Esophagus mucosa (tissue), 1 donor: ENCODE results near the gene PEDS1. TPM values are rescaled to one million over a fixed set of nuclear protein-coding genes. Genes with fewer than 3 reads are reported as not detected.
"Not testable (repeated sequence)": the region's sequence is repeated elsewhere in the genome, so short reads cannot be mapped to it uniquely, and the experiment has no call there.

ENCODE experiments used
- ATAC-seq: fragments of 200-7000 bp; cut with Tn5 transposase; one replicate; pipeline ENCODE4 v1.9.1; 2020
- total RNA-seq: library from RNA; stranded (reverse); gene quantifications from one replicate; pipeline ENCODE4 v1.2.4, GENCODE V29; 2023
- donor health status: DM: yes; HTN: yes; CAD: no.

The PEDS1 gene
- total RNA-seq, 1 donor from 2014 or later, result 27.0 TPM

GRCh38 chr20:50135157-50135556, 18.4 kb downstream of the PEDS1 start:
- ATAC-seq, result not testable (repeated sequence)

GRCh38 chr20:50133474-50134217, 19.9 kb downstream of the PEDS1 start:
- ATAC-seq, result no peak

GRCh38 chr20:50133041-50133440, 20.5 kb downstream of the PEDS1 start:
- ATAC-seq, result no peak

- no peak for ATAC-seq
Observed at GRCh38 chr20:50130995-50131394, 22.5 kb downstream of the PEDS1 start.

GRCh38 chr20:50130356-50130723, 23.2 kb downstream of the PEDS1 start:
- no peak for ATAC-seq

GRCh38 chr20:50129662-50130355, 23.7 kb downstream of the PEDS1 start:
- ATAC-seq, result no peak

GRCh38 chr20:50128520-50128905, 25.0 kb downstream of the PEDS1 start:
- ATAC-seq, result no peak

- no peak for ATAC-seq
Observed at GRCh38 chr20:50127587-50128519, 25.7 kb downstream of the PEDS1 start.

- peak; percentile 83 for ATAC-seq
Observed at GRCh38 chr20:50126662-50127061, 26.9 kb downstream of the PEDS1 start.

GRCh38 chr20:50125279-50125678, 28.2 kb downstream of the PEDS1 start:
- ATAC-seq, result no peak

GRCh38 chr20:50124496-50124895, 29.0 kb downstream of the PEDS1 start:
- ATAC-seq, result no peak

GRCh38 chr20:50123418-50123817, 30.1 kb downstream of the PEDS1 start:
- no peak for ATAC-seq

GRCh38 chr20:50122763-50123162, 30.8 kb downstream of the PEDS1 start:
- no peak for ATAC-seq

- peak; percentile 57 for ATAC-seq
Observed at GRCh38 chr20:50121858-50122271, 31.7 kb downstream of the PEDS1 start.

GRCh38 chr20:50120935-50121693, 32.4 kb downstream of the PEDS1 start:
- ATAC-seq, result peak; percentile 77

GRCh38 chr20:50118203-50118602, 35.3 kb downstream of the PEDS1 start:
- no peak for ATAC-seq

GRCh38 chr20:50116368-50116999, 37.0 kb downstream of the PEDS1 start:
- ATAC-seq, result no peak

- ATAC-seq, result peak; percentile 80
Observed at GRCh38 chr20:50115591-50116367, 37.7 kb downstream of the PEDS1 start.

- no peak for ATAC-seq
Observed at GRCh38 chr20:50115041-50115512, 38.4 kb downstream of the PEDS1 start.

GRCh38 chr20:50113420-50114224, 39.9 kb downstream of the PEDS1 start:
- no peak for ATAC-seq
